Activated T-cell treated with anti-CD3 and anti-CD28 coated beads, Interleukin-2, amount 50 U/mL, for 72 hours (primary cell): ENCODE measurements around the gene CCDC106. TPM values are rescaled to one million over a fixed set of nuclear protein-coding genes. Genes with fewer than 3 reads are reported as not detected.

Experiments
- ATAC-seq, 2 donors: fragments of 150-1000 bp; cut with Tn5 transposase; replicated peaks in 1 of 2; 2 replicates each; pipeline ENCODE4 v1.10.0; 2021; ENCODE audit warnings: moderate library complexity in 2 of 2, mild to moderate bottlenecking in 1 of 2
- DNase-seq, 2 donors: peaks; one replicate each; pipeline ENCODE4 v3.0.0; 2021 to 2022; ENCODE audit warnings: mixed read lengths in 1 of 2
- H3K27ac Mint-ChIP-seq: one replicate; pipeline ENCODE4 v1.8.0; 2022; ENCODE audit warnings: mild to moderate bottlenecking, moderate library complexity, mixed read lengths
- H3K27me3 Mint-ChIP-seq: one replicate; pipeline ENCODE4 v1.8.0; 2022; ENCODE audit warnings: low read depth, mixed read lengths
- H3K36me3 Mint-ChIP-seq, 2 donors: one replicate each; pipeline ENCODE4 v1.8.0; 2022; ENCODE audit warnings: mixed read lengths in 2 of 2, mild to moderate bottlenecking in 1 of 2; ENCODE audit not compliant: insufficient read depth in 2 of 2
- H3K4me1 Mint-ChIP-seq: one replicate; pipeline ENCODE4 v1.8.0; 2022; ENCODE audit warnings: low read depth, mixed read lengths
- H3K4me3 Mint-ChIP-seq, 2 donors: one replicate each; pipeline ENCODE4 v1.8.0; 2022; ENCODE audit warnings: mild to moderate bottlenecking in 2 of 2, mixed read lengths in 2 of 2, moderate library complexity in 2 of 2
- H3K9me3 Mint-ChIP-seq, 2 donors: one replicate each; pipeline ENCODE4 v1.8.0; 2022; ENCODE audit warnings: mixed read lengths in 2 of 2
- total RNA-seq, 2 donors: library from RNA; stranded (reverse); gene quantifications; one replicate each; pipeline ENCODE4 v1.2.3, GENCODE V29; 2022

CCDC106 gene
- total RNA-seq, 2 donors from 2014 or later, result 13.8 to 21.7 TPM

DNA sequence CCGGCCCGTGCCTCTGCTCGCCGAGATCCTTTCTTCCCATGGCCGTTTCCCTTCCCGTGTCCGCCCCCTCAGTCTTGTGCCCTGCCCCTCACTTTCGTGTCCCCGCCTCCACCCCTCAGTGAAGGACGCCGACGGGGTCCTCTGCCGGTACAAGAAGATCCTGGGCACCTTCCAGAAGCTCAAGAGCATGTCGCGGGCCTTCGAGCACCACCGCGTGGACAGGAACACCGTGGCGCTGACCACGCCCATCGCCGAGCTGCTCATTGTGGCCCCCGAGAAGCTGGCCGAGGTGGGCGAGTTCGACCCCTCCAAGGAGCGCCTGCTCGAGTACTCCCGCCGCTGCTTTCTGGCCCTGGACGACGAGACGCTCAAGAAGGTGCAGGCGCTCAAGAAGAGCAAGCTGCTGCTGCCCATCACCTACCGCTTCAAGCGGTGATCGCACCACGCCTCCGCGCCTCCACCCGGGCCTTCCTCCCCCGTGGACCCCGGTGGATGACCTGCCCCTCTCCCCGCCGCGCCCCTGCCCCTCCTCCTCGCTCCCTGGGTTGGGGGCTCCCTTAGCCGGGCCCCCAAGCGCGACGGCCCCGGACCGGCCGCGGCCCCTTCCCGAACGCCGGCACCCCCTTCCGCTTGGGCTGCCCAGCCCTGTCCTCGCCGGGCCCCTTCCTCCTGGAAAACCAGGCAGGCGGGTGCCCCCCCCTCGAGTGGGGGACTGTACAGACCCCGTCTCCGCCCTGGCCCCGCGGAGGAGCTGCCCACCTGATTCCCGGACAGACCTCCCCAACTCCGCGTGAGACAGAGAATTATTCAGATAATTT, 4.5 kb downstream of the CCDC106 start:
- Mint-ChIP-seq H3K9me3 (no peaks in the 10 kb centered on the region), H3K36me3 (peaks cover 6 to 8% of the 10 kb centered on the region in 2 donors), H3K27ac (no peak overlapping the region), H3K27me3 (no peaks in the 10 kb centered on the region), H3K4me3 (peak overlapping the region in 1 of 2 donors; percentile 85), H3K4me1 (peaks cover 52% of the 10 kb centered on the region)
- DNase-seq, result no peak
- ATAC-seq, result no peak

GRCh38 chr19:55653651-55654322, 5.8 kb downstream of the CCDC106 start:
- Mint-ChIP-seq H3K27ac (peak overlapping the region; percentile 98), H3K4me3 (peak overlapping the region; percentile 85 to 93), H3K9me3 (no peaks in the 10 kb centered on the region), H3K27me3 (no peaks in the 10 kb centered on the region), H3K36me3 (peaks cover 6 to 8% of the 10 kb centered on the region in 2 donors), H3K4me1 (peaks cover 57% of the 10 kb centered on the region)
- ATAC-seq, result peak; percentile 50
- DNase-seq, result peak; percentile 96 to 97

- peak; percentile 76 for ATAC-seq
- Mint-ChIP-seq H3K4me1 (peaks cover 57% of the 10 kb centered on the region), H3K9me3 (no peaks in the 10 kb centered on the region), H3K27ac (peak overlapping the region; percentile 98), H3K36me3 (peaks cover 6 to 8% of the 10 kb centered on the region in 2 donors), H3K27me3 (no peaks in the 10 kb centered on the region), H3K4me3 (peak overlapping the region; percentile 85 to 93)
- peak; percentile 98 to 100 for DNase-seq
Observed at GRCh38 chr19:55654323-55654867, 6.4 kb downstream of the CCDC106 start.

DNA sequence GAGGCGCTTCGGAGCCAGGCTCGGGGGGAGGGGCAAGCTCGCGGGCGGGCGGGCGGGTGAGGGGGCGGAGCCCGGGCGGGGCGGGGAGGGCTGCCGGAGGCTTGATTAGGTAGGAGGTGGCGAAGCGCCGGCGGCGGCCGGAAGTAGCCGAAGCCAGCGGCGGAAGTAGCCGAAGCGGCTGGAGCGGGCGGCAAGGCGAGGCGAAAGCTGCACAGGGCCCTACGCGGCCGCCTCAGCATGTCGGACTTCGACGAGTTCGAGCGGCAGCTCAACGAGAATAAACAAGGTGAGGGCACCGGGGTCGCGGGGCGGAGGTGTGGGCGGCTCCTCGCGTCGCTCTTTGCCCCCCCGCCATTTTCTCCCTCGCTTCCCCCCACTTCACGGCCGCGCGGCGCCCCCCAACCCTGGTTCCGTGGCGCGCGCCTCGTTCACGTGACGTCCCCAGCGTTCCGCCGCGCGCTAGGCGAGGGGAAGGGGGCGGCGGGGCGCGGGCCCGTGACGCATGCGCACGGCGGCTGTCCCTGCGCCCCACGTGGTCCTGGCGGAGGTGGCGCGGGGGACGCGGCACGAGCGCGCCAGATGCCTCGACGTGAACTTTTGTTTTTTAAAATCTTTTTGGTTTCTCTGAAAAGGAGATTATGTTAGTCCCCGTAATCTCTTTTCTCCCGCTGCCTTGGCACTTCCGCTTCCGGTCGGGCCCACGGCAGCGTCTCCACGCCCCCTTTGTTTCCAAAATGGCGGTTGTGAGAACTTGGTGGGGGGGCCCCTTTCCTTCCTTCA, 7.0 kb downstream of the CCDC106 start, which contains the start of gene U2AF2:
Gene U2AF2, plus strand, starts transcription at position 168 of the 780 bp plus-strand sequence. Its CDS starts 70 bp downstream, at position 238.
- Mint-ChIP-seq H3K9me3 (no peaks in the 10 kb centered on the region), H3K4me3 (peak within 1 kb of the TSS; percentile 85 to 97), H3K4me1 (peaks cover 55% of the 10 kb centered on the region), H3K27ac (peak within 1 kb of the TSS; percentile 98), H3K36me3 (peaks cover 7 to 8% of the 10 kb centered on the region in 2 donors), H3K27me3 (no peaks in the 10 kb centered on the region)
- ATAC-seq, result peak; percentile 59 to 65
- DNase-seq, result peak; percentile 95

DNA sequence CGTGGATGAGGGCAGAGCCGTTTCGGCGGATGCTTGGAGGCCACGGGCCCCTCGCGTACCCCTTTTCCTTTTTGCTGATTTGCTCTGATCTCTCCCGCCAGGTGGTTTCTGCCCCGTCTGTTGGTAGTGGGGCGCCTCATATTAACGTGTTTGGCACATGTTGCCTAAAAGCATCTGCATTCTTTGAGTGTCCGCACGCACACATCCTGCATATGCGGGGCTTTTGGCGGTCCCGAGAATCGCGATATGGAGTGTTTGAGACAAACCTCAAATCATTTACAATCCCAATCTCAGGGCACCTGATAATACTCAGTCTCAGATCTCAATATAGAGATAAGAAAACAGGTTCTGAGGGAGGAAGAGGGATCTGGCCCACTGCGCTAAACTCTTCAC, 7.6 kb downstream of the CCDC106 start:
- H3K4me3 Mint-ChIP-seq, result peak overlapping the region; percentile 85 to 97
- H3K27me3 Mint-ChIP-seq, result no peaks in the 10 kb centered on the region
- H3K27ac Mint-ChIP-seq, result peak overlapping the region; percentile 98
- ATAC-seq (no peak), DNase-seq (no peak)
- H3K36me3 Mint-ChIP-seq, result peaks cover 7 to 8% of the 10 kb centered on the region in 2 donors
- peaks cover 49% of the 10 kb centered on the region for H3K4me1 Mint-ChIP-seq
- no peaks in the 10 kb centered on the region for H3K9me3 Mint-ChIP-seq

DNA sequence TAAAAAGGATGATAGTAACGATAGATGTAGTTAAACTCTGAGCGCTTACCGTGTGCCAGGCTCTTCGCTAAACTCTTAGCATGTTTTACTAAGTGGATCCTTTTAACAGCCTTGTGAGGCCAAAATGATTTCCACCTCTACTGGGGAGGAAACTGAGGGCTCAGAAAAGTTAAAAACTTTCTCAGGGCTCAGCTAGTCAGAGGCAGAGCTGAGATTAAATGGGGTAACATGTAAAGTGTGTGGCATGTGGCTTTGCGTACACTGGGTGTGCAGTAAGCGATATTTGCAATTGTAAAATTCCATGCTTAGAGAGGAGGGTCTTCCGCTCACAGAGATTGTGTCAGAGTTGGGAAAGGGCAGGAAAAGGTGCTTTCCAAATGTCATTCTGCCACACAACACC, 8.5 kb downstream of the CCDC106 start:
- no peaks in the 10 kb centered on the region for H3K27me3 Mint-ChIP-seq
- H3K36me3 Mint-ChIP-seq, result peaks cover 8 to 9% of the 10 kb centered on the region in 2 donors
- peaks cover 44% of the 10 kb centered on the region for H3K4me1 Mint-ChIP-seq
- H3K9me3 Mint-ChIP-seq, result no peaks in the 10 kb centered on the region
- H3K4me3 Mint-ChIP-seq, result peak overlapping the region; percentile 85 to 97
- H3K27ac Mint-ChIP-seq, result peak overlapping the region; percentile 98
- DNase-seq, result no peak
- no peak for ATAC-seq

GRCh38 chr19:55656988-55657747, 9.2 kb downstream of the CCDC106 start:
- Mint-ChIP-seq H3K27ac (peak overlapping the region; percentile 98), H3K4me1 (peaks cover 48% of the 10 kb centered on the region), H3K9me3 (no peaks in the 10 kb centered on the region), H3K27me3 (no peaks in the 10 kb centered on the region), H3K4me3 (peak overlapping the region; percentile 85 to 97), H3K36me3 (peaks cover 12 to 14% of the 10 kb centered on the region in 2 donors)
- no peak for DNase-seq
- no peak for ATAC-seq

DNA sequence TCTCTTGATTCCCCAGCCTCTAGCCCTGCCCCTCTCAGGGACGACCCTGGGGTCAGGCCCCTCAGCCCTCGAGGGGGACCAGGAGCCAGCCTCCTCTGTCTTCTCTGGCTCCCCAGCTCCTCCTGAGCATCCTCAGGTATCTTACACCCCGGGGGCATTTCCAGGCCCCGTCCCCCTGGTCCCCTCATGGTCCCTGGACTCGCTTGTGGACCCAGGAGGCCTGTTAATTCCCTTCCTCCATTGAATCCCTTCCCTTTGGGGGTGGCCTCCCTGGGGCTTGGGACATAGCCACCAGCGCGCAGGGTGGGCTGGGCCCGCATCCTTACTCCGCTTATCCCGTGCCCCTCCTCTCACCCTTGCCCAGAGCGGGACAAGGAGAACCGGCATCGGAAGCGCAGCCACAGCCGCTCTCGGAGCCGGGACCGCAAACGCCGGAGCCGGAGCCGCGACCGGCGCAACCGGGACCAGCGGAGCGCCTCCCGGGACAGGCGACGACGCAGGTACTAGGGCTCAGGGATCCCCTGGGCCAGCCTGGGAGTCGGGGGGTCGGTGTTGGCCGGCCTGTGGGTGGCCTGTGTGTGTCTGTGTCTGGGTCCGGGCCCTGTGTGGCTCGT, 10.9 kb downstream of the CCDC106 start:
- Mint-ChIP-seq H3K36me3 (peaks cover 20 to 29% of the 10 kb centered on the region in 2 donors), H3K27me3 (no peaks in the 10 kb centered on the region), H3K4me3 (peak overlapping the region; percentile 62 to 68), H3K9me3 (no peaks in the 10 kb centered on the region), H3K4me1 (peaks cover 55% of the 10 kb centered on the region), H3K27ac (no peak overlapping the region)
- ATAC-seq, result no peak
- no peak for DNase-seq

DNA sequence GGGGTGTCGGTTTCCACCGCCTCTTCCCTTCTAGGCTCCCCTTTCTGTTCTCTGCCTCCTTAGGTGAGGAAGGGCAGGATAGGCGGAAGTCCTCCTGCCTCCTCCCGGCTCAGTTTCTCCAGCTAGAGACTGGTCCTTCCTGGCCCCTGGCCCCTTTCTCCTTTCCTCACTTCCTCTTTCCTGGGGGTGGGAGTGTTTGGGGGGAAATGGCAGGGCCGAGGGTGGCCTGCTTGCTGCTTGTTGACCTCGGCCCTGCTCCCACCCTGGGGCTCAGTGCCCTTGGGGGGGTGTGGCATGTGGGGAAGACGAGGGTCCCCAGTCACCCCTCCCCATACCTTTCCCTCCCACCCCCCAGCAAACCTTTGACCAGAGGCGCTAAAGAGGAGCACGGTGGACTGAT, 11.8 kb downstream of the CCDC106 start:
- Mint-ChIP-seq H3K4me3 (peak overlapping the region; percentile 62 to 68), H3K9me3 (no peaks in the 10 kb centered on the region), H3K36me3 (peaks cover 20 to 29% of the 10 kb centered on the region in 2 donors), H3K27ac (peak overlapping the region; percentile 85), H3K27me3 (no peaks in the 10 kb centered on the region), H3K4me1 (peaks cover 59% of the 10 kb centered on the region)
- no peak for DNase-seq
- no peak for ATAC-seq

GRCh38 chr19:55660404-55660803, 12.4 kb downstream of the CCDC106 start:
- Mint-ChIP-seq H3K27ac (peak overlapping the region; percentile 39), H3K9me3 (no peaks in the 10 kb centered on the region), H3K36me3 (peaks cover 22 to 31% of the 10 kb centered on the region in 2 donors), H3K4me3 (no peak overlapping the region), H3K4me1 (peaks cover 59% of the 10 kb centered on the region), H3K27me3 (no peaks in the 10 kb centered on the region)
- no peak for DNase-seq
- ATAC-seq, result no peak

DNA sequence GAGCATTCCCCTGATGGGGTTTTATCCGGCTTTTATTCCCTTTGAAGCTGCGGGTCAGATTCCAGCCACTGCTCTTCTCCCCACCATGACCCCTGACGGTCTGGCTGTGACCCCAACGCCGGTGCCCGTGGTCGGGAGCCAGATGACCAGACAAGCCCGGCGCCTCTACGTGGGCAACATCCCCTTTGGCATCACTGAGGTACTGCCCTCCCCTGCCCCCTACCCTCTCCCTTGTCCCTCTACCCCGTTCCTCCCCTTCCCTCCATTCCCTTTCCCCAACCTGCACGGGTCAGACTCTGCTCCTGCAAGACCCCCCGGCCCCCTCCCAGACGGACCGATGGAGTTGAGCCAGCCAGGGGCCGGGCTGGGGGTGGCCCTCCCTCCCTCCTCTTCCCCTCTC, 13.0 kb downstream of the CCDC106 start:
- H3K9me3 Mint-ChIP-seq, result no peaks in the 10 kb centered on the region
- ATAC-seq, result no peak
- no peak overlapping the region for H3K4me3 Mint-ChIP-seq
- peaks cover 18 to 29% of the 10 kb centered on the region in 2 donors for H3K36me3 Mint-ChIP-seq
- H3K27me3 Mint-ChIP-seq, result no peaks in the 10 kb centered on the region
- peaks cover 54% of the 10 kb centered on the region for H3K4me1 Mint-ChIP-seq
- DNase-seq, result no peak
- no peak overlapping the region for H3K27ac Mint-ChIP-seq

DNA sequence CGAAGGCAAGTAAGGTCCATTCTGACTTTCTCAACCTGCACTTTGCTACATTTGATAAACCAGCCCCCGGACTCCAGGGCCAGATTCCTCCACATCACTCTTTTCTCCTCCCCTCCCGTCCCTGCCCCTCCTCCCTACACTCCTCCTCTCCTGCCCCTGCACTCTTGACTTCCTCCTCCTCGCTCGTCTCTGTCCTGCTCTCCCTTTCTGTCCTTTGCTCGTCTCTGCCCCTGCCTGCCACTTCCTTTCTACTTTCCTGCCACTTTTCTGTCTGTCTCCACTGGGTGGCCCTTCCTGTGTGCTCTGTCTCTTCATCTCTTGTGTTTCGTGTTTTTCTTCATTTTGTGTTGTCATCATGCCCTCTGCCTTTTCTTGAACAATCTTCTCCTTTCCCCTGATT, 13.8 kb downstream of the CCDC106 start:
- no peak overlapping the region for H3K4me3 Mint-ChIP-seq
- no peaks in the 10 kb centered on the region for H3K27me3 Mint-ChIP-seq
- H3K36me3 Mint-ChIP-seq, result peaks cover 18 to 28% of the 10 kb centered on the region in 2 donors
- ATAC-seq (no peak), DNase-seq (no peak)
- peaks cover 47% of the 10 kb centered on the region for H3K4me1 Mint-ChIP-seq
- no peaks in the 10 kb centered on the region for H3K9me3 Mint-ChIP-seq
- peak overlapping the region; percentile 31 for H3K27ac Mint-ChIP-seq
